Lower leg skin (tissue), 3 donors: ENCODE measurements around the gene DDI2.

Experiments used
- POLR2A ChIP-seq, 2 donors: fragments of 450-650 bp; IDR thresholded peaks; one replicate each; pipeline ENCODE4 v1.6.1; 2016 to 2017; ENCODE audit warnings: antibody characterized with exemption in 2 of 2, mild to moderate bottlenecking in 1 of 2, moderate library complexity in 1 of 2
- TF ChIP-seq, protein P1 (sequence below), 3 donors: fragments of 450-650 bp; IDR thresholded peaks; one replicate each; pipeline ENCODE4 v1.5.1; 2016; ENCODE audit warnings: antibody characterized with exemption in 3 of 3, mild to moderate bottlenecking in 3 of 3, moderate library complexity in 2 of 3

DNA sequence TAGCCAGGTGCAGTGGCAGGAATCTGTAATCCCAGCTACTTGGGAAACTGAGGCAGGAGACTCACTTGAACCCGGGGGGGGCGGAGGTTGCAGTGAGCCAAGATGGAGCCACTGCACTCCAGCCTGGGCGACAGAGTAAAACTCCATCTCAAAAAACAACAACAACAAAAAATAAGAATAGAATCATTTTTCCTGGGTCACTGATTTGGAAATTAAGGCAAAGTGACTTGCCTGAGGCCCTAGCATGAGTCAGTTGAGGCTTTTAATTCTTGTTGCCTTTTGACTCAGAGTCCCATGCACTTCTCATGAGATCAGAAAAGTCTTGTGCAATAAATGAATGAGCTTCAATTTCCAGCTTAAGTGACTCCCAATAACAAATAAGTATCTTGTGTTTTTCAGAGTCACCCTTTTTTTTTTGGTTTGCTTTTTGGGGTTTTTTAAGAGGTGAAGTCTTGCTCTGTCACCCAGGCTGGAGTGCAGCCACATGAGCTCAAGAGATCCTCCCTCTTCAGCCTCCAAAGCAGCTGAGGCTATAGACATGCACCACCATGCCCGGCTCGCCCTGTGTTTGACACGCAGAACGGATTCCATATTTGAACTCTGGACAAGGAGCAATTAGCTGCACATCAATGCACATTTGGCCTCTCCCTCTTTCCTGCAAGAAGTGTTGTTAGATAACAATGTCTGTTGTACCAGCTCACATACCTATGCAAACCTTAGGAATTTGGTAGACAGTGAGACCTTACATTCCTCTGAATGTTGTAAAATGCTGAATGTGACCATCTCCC, 63.5 kb downstream of the DDI2 start:
- TF ChIP-seq, protein P1, sequence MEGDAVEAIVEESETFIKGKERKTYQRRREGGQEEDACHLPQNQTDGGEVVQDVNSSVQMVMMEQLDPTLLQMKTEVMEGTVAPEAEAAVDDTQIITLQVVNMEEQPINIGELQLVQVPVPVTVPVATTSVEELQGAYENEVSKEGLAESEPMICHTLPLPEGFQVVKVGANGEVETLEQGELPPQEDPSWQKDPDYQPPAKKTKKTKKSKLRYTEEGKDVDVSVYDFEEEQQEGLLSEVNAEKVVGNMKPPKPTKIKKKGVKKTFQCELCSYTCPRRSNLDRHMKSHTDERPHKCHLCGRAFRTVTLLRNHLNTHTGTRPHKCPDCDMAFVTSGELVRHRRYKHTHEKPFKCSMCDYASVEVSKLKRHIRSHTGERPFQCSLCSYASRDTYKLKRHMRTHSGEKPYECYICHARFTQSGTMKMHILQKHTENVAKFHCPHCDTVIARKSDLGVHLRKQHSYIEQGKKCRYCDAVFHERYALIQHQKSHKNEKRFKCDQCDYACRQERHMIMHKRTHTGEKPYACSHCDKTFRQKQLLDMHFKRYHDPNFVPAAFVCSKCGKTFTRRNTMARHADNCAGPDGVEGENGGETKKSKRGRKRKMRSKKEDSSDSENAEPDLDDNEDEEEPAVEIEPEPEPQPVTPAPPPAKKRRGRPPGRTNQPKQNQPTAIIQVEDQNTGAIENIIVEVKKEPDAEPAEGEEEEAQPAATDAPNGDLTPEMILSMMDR (IDR thresholded peaks at IDR 0.05), result no peak
- no peak for TF ChIP-seq POLR2A (IDR thresholded peaks at IDR 0.05)
